Glutamatergic neuron (in vitro differentiated cells): Measurements from ENCODE around the gene CALHM5. TPM values are rescaled to one million over a fixed set of nuclear protein-coding genes. Genes with fewer than 3 reads are reported as not detected.

Experiments
- DNase-seq: peaks from one replicate; pipeline ENCODE4 v3.0.0; 2022
- H3K27ac Mint-ChIP-seq: one replicate; pipeline ENCODE4 v1.8.0; 2020; ENCODE audit warnings: mild to moderate bottlenecking, mixed read lengths, inconsistent platforms; ENCODE audit not compliant: unreplicated experiment
- H3K27me3 Mint-ChIP-seq: one replicate; pipeline ENCODE4 v1.8.0; 2020; ENCODE audit warnings: mild to moderate bottlenecking, moderate library complexity, mixed read lengths, inconsistent platforms; ENCODE audit not compliant: unreplicated experiment
- H3K36me3 Mint-ChIP-seq: one replicate; pipeline ENCODE4 v1.8.0; 2020; ENCODE audit warnings: mild to moderate bottlenecking, mixed read lengths, inconsistent platforms; ENCODE audit not compliant: unreplicated experiment
- H3K4me1 Mint-ChIP-seq: one replicate; pipeline ENCODE4 v1.8.0; 2020; ENCODE audit warnings: mild to moderate bottlenecking, low read depth, mixed read lengths, inconsistent platforms; ENCODE audit not compliant: unreplicated experiment
- H3K4me3 Mint-ChIP-seq: one replicate; pipeline ENCODE4 v1.8.0; 2020; ENCODE audit warnings: mild to moderate bottlenecking, mixed read lengths, inconsistent platforms; ENCODE audit not compliant: unreplicated experiment
- H3K9me3 Mint-ChIP-seq: one replicate; pipeline ENCODE4 v1.8.0; 2020; ENCODE audit warnings: mild to moderate bottlenecking, moderate library complexity, mixed read lengths, inconsistent platforms; ENCODE audit not compliant: unreplicated experiment
- CTCF ChIP-seq: fragments of 200-600 bp; sonication (generic); IDR thresholded peaks from one replicate; pipeline ENCODE4 v1.5.0; 2021; ENCODE audit not compliant: partially characterized antibody, unreplicated experiment
- total RNA-seq: library from RNA; stranded (reverse); fragmentation: NEBNext Ultra II Directional; extraction: Animal tissue kit (Norgen Biotek cat#: 25700); gene quantifications from one replicate; pipeline ENCODE4 v1.2.1, GENCODE V29; 2021; ENCODE audit not compliant: unreplicated experiment

Gene CALHM5
- total RNA-seq, 1 donor from 2014 or later = 0.10 TPM

GRCh38 chr6:116562019-116562403 lies 50.6 kb downstream of the CALHM5 start:
- Mint-ChIP-seq H3K27ac (no peak overlapping the region), H3K27me3 (peaks cover 2% of the 10 kb centered on the region), H3K36me3 (no peaks in the 10 kb centered on the region), H3K4me3 (no peak overlapping the region), H3K4me1 (peaks cover 2% of the 10 kb centered on the region), H3K9me3 (peaks cover 2% of the 10 kb centered on the region)
- DNase-seq = no peak
- no peak for TF ChIP-seq CTCF

DNA sequence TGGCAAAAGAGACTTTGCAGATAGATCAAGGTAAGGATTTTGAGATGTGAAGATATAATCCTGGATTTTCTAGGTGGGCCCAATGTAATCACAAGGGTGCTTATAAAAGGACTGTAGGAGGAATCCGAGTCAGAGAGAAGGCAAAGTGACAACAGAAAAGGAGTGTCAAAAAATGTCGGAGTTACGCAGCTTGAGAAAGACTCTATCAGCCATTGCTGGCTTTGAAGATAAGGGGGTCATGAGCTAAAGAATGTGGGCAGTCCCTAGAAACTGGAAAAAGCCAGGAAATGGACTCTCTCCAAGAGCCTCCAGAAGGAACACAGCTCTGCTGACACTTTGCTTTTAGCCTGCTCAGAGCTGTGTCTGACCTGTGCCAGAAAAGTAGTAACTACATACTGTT lies 51.2 kb downstream of the CALHM5 start:
- no peak overlapping the region for H3K4me3 Mint-ChIP-seq
- H3K36me3 Mint-ChIP-seq = no peaks in the 10 kb centered on the region
- peaks cover 2% of the 10 kb centered on the region for H3K27me3 Mint-ChIP-seq
- no peak overlapping the region for H3K27ac Mint-ChIP-seq
- DNase-seq = no peak
- peaks cover 2% of the 10 kb centered on the region for H3K9me3 Mint-ChIP-seq
- TF ChIP-seq CTCF = no peak
- peaks cover 2% of the 10 kb centered on the region for H3K4me1 Mint-ChIP-seq

DNA sequence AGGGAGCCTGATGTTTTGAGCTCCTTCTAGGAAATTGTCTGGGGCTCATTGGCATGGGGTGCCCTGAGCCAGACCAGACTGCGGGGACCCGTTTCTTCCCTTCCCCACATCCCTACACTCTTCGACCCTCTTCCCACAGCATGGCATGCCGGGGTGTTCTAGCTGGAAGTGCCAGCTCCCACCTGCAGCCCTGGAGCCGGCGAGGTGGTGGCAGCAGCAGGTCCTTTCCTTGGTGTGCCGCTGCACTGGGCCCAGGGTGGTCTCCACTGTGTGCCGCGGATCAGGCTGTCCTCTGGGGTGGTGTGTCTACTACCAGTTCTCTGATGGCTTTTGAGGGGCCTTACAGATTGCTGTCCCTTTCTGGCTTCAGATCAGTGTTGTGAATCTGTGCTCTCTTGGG lies 52.4 kb downstream of the CALHM5 start:
- no peak overlapping the region for H3K27ac Mint-ChIP-seq
- no peak for TF ChIP-seq CTCF

DNA sequence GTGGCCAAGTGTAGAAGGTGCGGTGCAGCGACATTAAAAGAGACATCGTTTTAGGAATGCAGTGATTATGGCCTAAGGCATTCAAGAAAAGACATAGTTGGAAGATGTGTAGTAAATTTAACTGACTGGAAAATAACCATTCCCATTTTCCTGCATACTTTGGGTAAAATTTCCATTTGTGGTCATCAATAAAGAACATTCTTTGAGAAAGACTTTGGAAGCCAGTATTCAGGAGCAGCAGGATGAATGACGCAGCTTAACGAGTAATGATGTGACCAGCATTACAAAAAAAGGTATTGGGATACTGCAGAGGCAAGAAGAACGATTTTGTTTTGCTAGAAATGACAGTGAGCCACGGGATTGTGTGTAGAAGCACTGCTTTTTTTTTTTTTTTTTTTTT lies 52.9 kb downstream of the CALHM5 start:
- Mint-ChIP-seq H3K4me3 (no peak overlapping the region), H3K9me3 (peaks cover 2% of the 10 kb centered on the region)

More for the DNA sequence above, 52.4 kb downstream of the CALHM5 start:
- DNase-seq = no peak
- no peak overlapping the region for H3K4me3 Mint-ChIP-seq
- peaks cover 2% of the 10 kb centered on the region for H3K4me1 Mint-ChIP-seq
- no peaks in the 10 kb centered on the region for H3K36me3 Mint-ChIP-seq
- H3K27me3 Mint-ChIP-seq = no peaks in the 10 kb centered on the region
- peaks cover 2% of the 10 kb centered on the region for H3K9me3 Mint-ChIP-seq

More for the DNA sequence above, 52.9 kb downstream of the CALHM5 start:
- DNase-seq = no peak
- no peaks in the 10 kb centered on the region for H3K27me3 Mint-ChIP-seq
- TF ChIP-seq CTCF = no peak
- H3K4me1 Mint-ChIP-seq = peaks cover 2% of the 10 kb centered on the region
- H3K27ac Mint-ChIP-seq = no peak overlapping the region
- H3K36me3 Mint-ChIP-seq = no peaks in the 10 kb centered on the region
